OCI-LY1 (cell line): ENCODE data around the gene IREB2.

ENCODE experiments used
- H2AFZ ChIP-seq: fragments of 200-600 bp; sonication (generic), shearing (Covaris generic); 2 replicates; pipeline ENCODE4 v1.6.0; 2014; ENCODE audit warnings: antibody characterized with exemption, mild to moderate bottlenecking, low read length
- H3F3A ChIP-seq: fragments of 200-600 bp; sonication (generic), shearing (Covaris generic); 2 replicates; pipeline ENCODE4 v1.6.0; 2014; ENCODE audit warnings: mild to moderate bottlenecking, antibody characterized with exemption, low read length, moderate library complexity; ENCODE audit not compliant: insufficient read depth
- H3K27ac ChIP-seq: fragments of 200-600 bp; sonication (generic); 2 replicates; pipeline ENCODE4 v1.5.1; 2014; ENCODE audit warnings: low read length, mixed run types, mild to moderate bottlenecking, low read depth; ENCODE audit not compliant: poor library complexity, severe bottlenecking
- H3K27me3 ChIP-seq: fragments of 200-600 bp; sonication (generic); 2 replicates; pipeline ENCODE4 v1.6.0; 2014; ENCODE audit warnings: antibody characterized with exemption, mild to moderate bottlenecking, low read length, moderate library complexity; ENCODE audit not compliant: insufficient read depth
- H3K36me3 ChIP-seq: fragments of 200-600 bp; sonication (generic); 2 replicates; pipeline ENCODE4 v1.6.1; 2014; ENCODE audit warnings: mild to moderate bottlenecking, antibody characterized with exemption, low read length, moderate library complexity, mixed read lengths; ENCODE audit not compliant: insufficient read depth
- H3K4me1 ChIP-seq: fragments of 200-600 bp; sonication (generic); 2 replicates; pipeline ENCODE4 v1.5.1; 2014; ENCODE audit warnings: mild to moderate bottlenecking, low read length, moderate library complexity; ENCODE audit not compliant: insufficient read depth, severe bottlenecking
- H3K4me2 ChIP-seq: fragments of 200-600 bp; sonication (generic), shearing (Covaris generic); 2 replicates; pipeline ENCODE4 v1.6.1; 2014; ENCODE audit warnings: low read length
- H3K4me3 ChIP-seq: fragments of 200-600 bp; sonication (generic); 2 replicates; pipeline ENCODE4 v1.5.1; 2014; ENCODE audit warnings: low read length, low read depth, mild to moderate bottlenecking, mixed read lengths; ENCODE audit not compliant: poor library complexity, severe bottlenecking
- H3K79me2 ChIP-seq: fragments of 200-600 bp; shearing (Covaris generic); 2 replicates; pipeline ENCODE4 v1.6.1; 2016; ENCODE audit warnings: mixed run types, low read length, mixed read lengths; ENCODE audit not compliant: insufficient read depth
- H3K9ac ChIP-seq: fragments of 200-600 bp; sonication (generic), shearing (Covaris generic); 2 replicates; pipeline ENCODE4 v1.6.1; 2014; ENCODE audit warnings: mild to moderate bottlenecking, low read length, mixed read lengths
- H3K9me2 ChIP-seq: fragments of 200-600 bp; sonication (generic), shearing (Covaris generic); 2 replicates; pipeline ENCODE4 v1.6.1; 2014; ENCODE audit warnings: low read depth, mild to moderate bottlenecking, low read length, mixed read lengths
- H3K9me3 ChIP-seq: fragments of 200-600 bp; shearing (Covaris generic); 2 replicates; pipeline ENCODE4 v1.6.1; 2014; ENCODE audit warnings: low read length, mixed read lengths
- H4K20me1 ChIP-seq: fragments of 200-600 bp; sonication (generic), shearing (Covaris generic); 2 replicates; pipeline ENCODE4 v1.6.0; 2016; ENCODE audit warnings: mild to moderate bottlenecking, low read length; ENCODE audit not compliant: insufficient read depth
- CTCF ChIP-seq: fragments of 200-600 bp; sonication (generic), shearing (Covaris generic); IDR thresholded peaks from 2 replicates; pipeline ENCODE4 v1.5.1; 2017; ENCODE audit warnings: mild to moderate bottlenecking, antibody characterized with exemption, low read length, moderate library complexity, mixed read lengths
- EZH2 ChIP-seq: fragments of 200-600 bp; sonication (generic), shearing (Covaris generic); IDR thresholded peaks from 2 replicates; pipeline ENCODE4 v1.8.0; 2017; ENCODE audit warnings: borderline replicate concordance, mixed run types, mild to moderate bottlenecking, antibody characterized with exemption, low read length, moderate library complexity, mixed read lengths

The IREB2 gene

GRCh38 chr15:78418686-78419085, 19.3 kb upstream of the IREB2 start:
- TF ChIP-seq EZH2: no peak
- TF ChIP-seq CTCF: no peak
- Histone ChIP-seq H3K4me3 (no peak overlapping the region), H3K4me2 (no peak overlapping the region), H3K9me3 (no peaks in the 10 kb centered on the region), H3K9me2 (no peaks in the 10 kb centered on the region), H3K79me2 (no peaks in the 10 kb centered on the region), H4K20me1 (no peaks in the 10 kb centered on the region), H3K4me1 (no peaks in the 10 kb centered on the region), H3K9ac (no peak overlapping the region), H3K27me3 (no peaks in the 10 kb centered on the region), H3K27ac (no peak overlapping the region), H3K36me3 (no peaks in the 10 kb centered on the region), H3F3A (no peaks in the 10 kb centered on the region), H2AFZ (no peak overlapping the region)

- no peak overlapping the region for H2AFZ ChIP-seq
- no peaks in the 10 kb centered on the region for H3K79me2 ChIP-seq
- no peaks in the 10 kb centered on the region for H4K20me1 ChIP-seq
- TF ChIP-seq EZH2: no peak
- TF ChIP-seq CTCF: no peak
- no peaks in the 10 kb centered on the region for H3K9me3 ChIP-seq
- no peaks in the 10 kb centered on the region for H3K4me1 ChIP-seq
- no peaks in the 10 kb centered on the region for H3K9me2 ChIP-seq
- no peaks in the 10 kb centered on the region for H3K27me3 ChIP-seq
- no peak overlapping the region for H3K9ac ChIP-seq
- H3K4me2 ChIP-seq: no peak overlapping the region
- no peaks in the 10 kb centered on the region for H3F3A ChIP-seq
- no peak overlapping the region for H3K27ac ChIP-seq
- H3K4me3 ChIP-seq: no peak overlapping the region
- H3K36me3 ChIP-seq: no peaks in the 10 kb centered on the region
Measured at GRCh38 chr15:78419367-78419766, 18.6 kb upstream of the IREB2 start.

GRCh38 chr15:78420220-78420619, 17.8 kb upstream of the IREB2 start:
- no peaks in the 10 kb centered on the region for H4K20me1 ChIP-seq
- H3K4me1 ChIP-seq: no peaks in the 10 kb centered on the region
- no peak overlapping the region for H3K4me3 ChIP-seq
- no peak overlapping the region for H3K4me2 ChIP-seq
- H2AFZ ChIP-seq: no peak overlapping the region
- H3K27ac ChIP-seq: no peak overlapping the region
- H3K27me3 ChIP-seq: no peaks in the 10 kb centered on the region
- H3K79me2 ChIP-seq: no peaks in the 10 kb centered on the region
- no peaks in the 10 kb centered on the region for H3K9me3 ChIP-seq
- H3F3A ChIP-seq: no peaks in the 10 kb centered on the region
- TF ChIP-seq EZH2 (no peak), CTCF (no peak)
- no peaks in the 10 kb centered on the region for H3K9me2 ChIP-seq
- H3K9ac ChIP-seq: no peak overlapping the region
- no peaks in the 10 kb centered on the region for H3K36me3 ChIP-seq
